ENCODE data around the gene KRTAP13-4.

KRTAP13-4 gene

GRCh38 chr21:30430170-30430655 is at the start of gene KRTAP13-4:
TSS of gene KRTAP13-4 (plus strand) at chr21:30430220. CDS start at chr21:30430276, 56 bp downstream.
- DNase-seq: no peak

GRCh38 chr21:30382201-30382600 is 47.8 kb upstream of the KRTAP13-4 start:
- no peak for DNase-seq

GRCh38 chr21:30391492-30392025 is 38.5 kb upstream of the KRTAP13-4 start:
- DNase-seq: peak; percentile 43

GRCh38 chr21:30395731-30396130 is 34.3 kb upstream of the KRTAP13-4 start, which contains the start of gene KRTAP13-1:
TSS of gene KRTAP13-1 (plus strand) at chr21:30396031. CDS start at chr21:30396087, 56 bp downstream.
- no peak for DNase-seq

- no peak for DNase-seq
Measured at GRCh38 chr21:30408782-30409494, 21.1 kb upstream of the KRTAP13-4 start.

- DNase-seq: no peak
Measured at GRCh38 chr21:30415993-30416392, 14.0 kb upstream of the KRTAP13-4 start.

- DNase-seq: no peak
Measured at GRCh38 chr21:30425826-30426225, 4.2 kb upstream of the KRTAP13-4 start, which contains the start of gene KRTAP13-3. TSS of gene KRTAP13-3 (minus strand) at chr21:30425926. CDS start at chr21:30425912, 14 bp downstream.

GRCh38 chr21:30426731-30427130 is 3.3 kb upstream of the KRTAP13-4 start:
- DNase-seq: no peak

- no peak for DNase-seq
Measured at GRCh38 chr21:30434033-30434631, 4.1 kb downstream of the KRTAP13-4 start.

- DNase-seq: no peak
Measured at GRCh38 chr21:30437010-30437565, 7.1 kb downstream of the KRTAP13-4 start.

- DNase-seq: no peak
Measured at GRCh38 chr21:30439975-30440374, 10.0 kb downstream of the KRTAP13-4 start, which contains the start of gene KRTAP15-1. TSS of gene KRTAP15-1 (plus strand) at chr21:30440275. CDS start at chr21:30440328, 53 bp downstream.

GRCh38 chr21:30443226-30443625 is 13.2 kb downstream of the KRTAP13-4 start:
- DNase-seq: no peak

GRCh38 chr21:30444204-30444603 is 14.2 kb downstream of the KRTAP13-4 start:
- DNase-seq: no peak

- DNase-seq: no peak
Measured at GRCh38 chr21:30447056-30447455, 17.0 kb downstream of the KRTAP13-4 start.

GRCh38 chr21:30448514-30448913 is 18.5 kb downstream of the KRTAP13-4 start:
- no peak for DNase-seq

GRCh38 chr21:30463713-30464112 is 33.7 kb downstream of the KRTAP13-4 start:
- DNase-seq: no peak

- DNase-seq: no peak
Measured at GRCh38 chr21:30468900-30469714, 39.1 kb downstream of the KRTAP13-4 start.

- DNase-seq: peak; percentile 14
Measured at GRCh38 chr21:30478004-30478403, 48.0 kb downstream of the KRTAP13-4 start.

- DNase-seq: no peak
Measured at GRCh38 chr21:30479259-30479658, 49.2 kb downstream of the KRTAP13-4 start.

GRCh38 chr21:30480145-30480544 is 50.1 kb downstream of the KRTAP13-4 start, which contains the start of gene KRTAP19-1:
TSS of gene KRTAP19-1 (minus strand) at chr21:30480367. CDS start at chr21:30480317, 50 bp downstream.
- DNase-seq: no peak

All from NCI-H1417 treated with DMSO at 0.1 percent for 48 hours (cell line).